PC-3 (cell line): ENCODE results near the gene HBB.

Source experiments
- EZH2 ChIP-seq: fragments of 300-600 bp; sonication (generic); IDR thresholded peaks from one replicate; pipeline ENCODE4 v1.6.1; 2017; ENCODE audit warnings: antibody characterized with exemption, mild to moderate bottlenecking, low read length; ENCODE audit not compliant: unreplicated experiment
- TF ChIP-seq, protein P1 (sequence below): fragments of 300-600 bp; sonication (generic); conservative IDR thresholded peaks from 2 replicates; pipeline ENCODE4 v1.5.1; 2017; ENCODE audit warnings: antibody characterized with exemption, low read depth, mild to moderate bottlenecking, low read length

DNA sequence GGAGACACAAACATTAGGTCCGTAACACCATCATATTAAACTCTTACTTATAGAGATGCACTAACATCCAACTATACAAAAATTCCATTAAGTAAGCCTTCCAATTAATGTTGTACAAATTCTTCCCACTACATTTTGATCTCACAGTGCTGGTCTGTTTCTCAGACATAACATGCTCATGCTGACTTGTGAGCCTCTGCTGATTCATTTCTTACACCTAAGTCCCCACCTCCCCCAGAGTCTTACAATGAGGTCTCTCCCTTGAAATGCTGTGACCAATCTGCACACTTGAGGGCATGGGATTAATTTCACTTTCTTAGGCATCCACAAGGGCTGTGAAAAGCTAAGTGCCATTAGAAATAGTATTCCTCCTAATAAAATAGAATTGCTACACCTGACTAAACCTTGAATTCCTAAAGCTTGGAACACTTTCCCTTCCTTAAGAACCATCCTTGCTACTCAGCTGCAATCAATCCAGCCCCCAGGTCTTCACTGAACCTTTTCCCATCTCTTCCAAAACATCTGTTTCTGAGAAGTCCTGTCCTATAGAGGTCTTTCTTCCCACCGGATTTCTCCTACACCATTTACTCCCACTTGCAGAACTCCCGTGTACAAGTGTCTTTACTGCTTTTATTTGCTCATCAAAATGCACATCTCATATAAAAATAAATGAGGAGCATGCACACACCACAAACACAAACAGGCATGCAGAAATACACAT is 20.8 kb upstream of the HBB start:
- TF ChIP-seq, protein P1, sequence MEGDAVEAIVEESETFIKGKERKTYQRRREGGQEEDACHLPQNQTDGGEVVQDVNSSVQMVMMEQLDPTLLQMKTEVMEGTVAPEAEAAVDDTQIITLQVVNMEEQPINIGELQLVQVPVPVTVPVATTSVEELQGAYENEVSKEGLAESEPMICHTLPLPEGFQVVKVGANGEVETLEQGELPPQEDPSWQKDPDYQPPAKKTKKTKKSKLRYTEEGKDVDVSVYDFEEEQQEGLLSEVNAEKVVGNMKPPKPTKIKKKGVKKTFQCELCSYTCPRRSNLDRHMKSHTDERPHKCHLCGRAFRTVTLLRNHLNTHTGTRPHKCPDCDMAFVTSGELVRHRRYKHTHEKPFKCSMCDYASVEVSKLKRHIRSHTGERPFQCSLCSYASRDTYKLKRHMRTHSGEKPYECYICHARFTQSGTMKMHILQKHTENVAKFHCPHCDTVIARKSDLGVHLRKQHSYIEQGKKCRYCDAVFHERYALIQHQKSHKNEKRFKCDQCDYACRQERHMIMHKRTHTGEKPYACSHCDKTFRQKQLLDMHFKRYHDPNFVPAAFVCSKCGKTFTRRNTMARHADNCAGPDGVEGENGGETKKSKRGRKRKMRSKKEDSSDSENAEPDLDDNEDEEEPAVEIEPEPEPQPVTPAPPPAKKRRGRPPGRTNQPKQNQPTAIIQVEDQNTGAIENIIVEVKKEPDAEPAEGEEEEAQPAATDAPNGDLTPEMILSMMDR, result no peak
- no peak for TF ChIP-seq EZH2
